Measurements from ENCODE around the gene FOXO6.

Gene FOXO6

GRCh38 chr1:41353744-41354143 is 7.5 kb upstream of the FOXO6 start:
- no peak for DNase-seq (ENCODE audit: extremely low spot score)
- CTCF ChIA-PET = no interaction called here
- TF ChIP-seq ELF4 (IDR thresholded peaks at IDR 0.05) = no peak
- TF ChIP-seq FOXM1 (IDR thresholded peaks at IDR 0.05; ENCODE audit: borderline replicate concordance) = no peak
- TF ChIP-seq PKNOX1 (IDR thresholded peaks at IDR 0.05) = no peak
- TF ChIP-seq TARDBP (IDR thresholded peaks at IDR 0.05) = no peak
- TF ChIP-seq ZNF384 (IDR thresholded peaks at IDR 0.05) = no peak
- no peak for TF ChIP-seq ARNT (IDR thresholded peaks at IDR 0.05)
- TF ChIP-seq LEF1 (IDR thresholded peaks at IDR 0.05; ENCODE audit: borderline replicate concordance) = no peak
- no peak for TF ChIP-seq NFRKB (IDR thresholded peaks at IDR 0.05)
- no peak for TF ChIP-seq FOXA1 (IDR thresholded peaks at IDR 0.05)
- no peak for TF ChIP-seq L3MBTL2 (conservative IDR thresholded peaks at IDR 0.05)
- TF ChIP-seq SP1 (IDR thresholded peaks at IDR 0.05) = no peak
- no peak for TF ChIP-seq SUZ12 (IDR thresholded peaks at IDR 0.05)
- TF ChIP-seq CTBP1 (IDR thresholded peaks at IDR 0.05; ENCODE audit: borderline replicate concordance) = no peak
- no peak for TF ChIP-seq BHLHE40 (IDR thresholded peaks at IDR 0.05; ENCODE audit: borderline replicate concordance)
- POLR2A ChIA-PET = no interaction called here

- CTCF ChIA-PET = interaction anchor here (1.2 kb wide), 1 partner anchor 40 kb away, joined by 4 read pairs; no protein-coding TSS in a partner anchor
- POLR2A ChIA-PET = no interaction called here
Observed at GRCh38 chr1:41354956-41355355, 6.3 kb upstream of the FOXO6 start.

DNA sequence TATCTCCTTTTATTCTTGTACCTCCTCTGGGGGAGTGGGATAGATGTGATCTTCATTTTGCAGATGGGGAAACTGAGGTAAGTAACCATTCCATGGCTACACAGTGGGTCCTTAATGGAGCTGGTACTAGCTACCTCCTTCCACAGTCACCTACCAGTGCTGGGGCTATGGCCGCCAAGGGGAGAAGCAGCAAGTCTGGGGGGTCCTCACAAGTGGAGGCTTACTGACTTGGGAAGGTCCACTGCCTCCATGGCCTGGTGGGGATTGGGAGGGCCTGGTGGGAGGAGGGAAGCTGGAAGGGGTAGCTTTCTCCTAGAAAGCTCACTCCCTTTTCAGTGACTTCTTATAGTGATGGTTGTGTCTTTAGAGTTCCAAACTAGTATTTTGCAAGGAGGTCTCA is 5.9 kb upstream of the FOXO6 start:
- CTCF ChIA-PET = interaction anchor here (0.7 to 1.2 kb wide), 2 partner anchors 40 to 63 kb away, joined by 4 read pairs; no protein-coding TSS in a partner anchor
- no peak for TF ChIP-seq FOXA1 (IDR thresholded peaks at IDR 0.05)
- TF ChIP-seq ZNF384 (IDR thresholded peaks at IDR 0.05) = no peak
- no peak for TF ChIP-seq ARNT (IDR thresholded peaks at IDR 0.05)
- no peak for TF ChIP-seq LEF1 (IDR thresholded peaks at IDR 0.05; ENCODE audit: borderline replicate concordance)
- TF ChIP-seq BHLHE40 (IDR thresholded peaks at IDR 0.05; ENCODE audit: borderline replicate concordance) = no peak
- no peak for TF ChIP-seq NFRKB (IDR thresholded peaks at IDR 0.05)
- no peak for TF ChIP-seq TARDBP (IDR thresholded peaks at IDR 0.05)
- no peak for TF ChIP-seq CTBP1 (IDR thresholded peaks at IDR 0.05; ENCODE audit: borderline replicate concordance)
- no peak for TF ChIP-seq L3MBTL2 (conservative IDR thresholded peaks at IDR 0.05)
- TF ChIP-seq ELF4 (IDR thresholded peaks at IDR 0.05) = no peak
- no peak for TF ChIP-seq FOXK2 (IDR thresholded peaks at IDR 0.05)
- no peak for TF ChIP-seq SUZ12 (IDR thresholded peaks at IDR 0.05)
- no peak for TF ChIP-seq FOXM1 (IDR thresholded peaks at IDR 0.05; ENCODE audit: borderline replicate concordance)
- no peak for TF ChIP-seq PKNOX1 (IDR thresholded peaks at IDR 0.05)
- TF ChIP-seq HDGF (IDR thresholded peaks at IDR 0.05; ENCODE audit: borderline replicate concordance) = no peak
- TF ChIP-seq SP1 (IDR thresholded peaks at IDR 0.05) = no peak
- POLR2A ChIA-PET = no interaction called here
- no peak for DNase-seq (ENCODE audit: extremely low spot score)

More at GRCh38 chr1:41354956-41355355, 6.3 kb upstream of the FOXO6 start:
- no peak for TF ChIP-seq CTBP1 (IDR thresholded peaks at IDR 0.05; ENCODE audit: borderline replicate concordance)
- DNase-seq (ENCODE audit: extremely low spot score) = no peak

DNA sequence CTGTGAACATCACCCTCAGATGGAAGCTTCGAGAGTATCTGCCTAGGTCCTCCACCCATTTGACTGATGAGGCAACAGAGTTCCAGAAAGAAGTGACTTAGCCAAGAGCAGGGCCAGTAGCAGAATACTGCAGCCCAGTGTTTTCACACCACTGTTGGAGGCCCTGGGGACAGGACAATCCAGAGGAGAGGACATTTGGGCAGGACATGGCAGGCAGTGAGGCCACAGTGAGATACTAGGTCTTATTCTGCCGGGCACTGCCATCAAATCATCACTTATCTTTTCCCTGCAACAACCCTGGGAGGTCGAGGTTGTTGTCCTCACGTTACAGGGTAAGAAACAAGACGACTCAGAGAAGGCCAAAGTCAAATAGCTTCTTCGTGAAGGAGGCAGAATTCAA is 5.5 kb upstream of the FOXO6 start:
- DNase-seq (ENCODE audit: extremely low spot score) = no peak
- TF ChIP-seq FOXK2 (IDR thresholded peaks at IDR 0.05) (no peak), BHLHE40 (IDR thresholded peaks at IDR 0.05; ENCODE audit: borderline replicate concordance) (no peak), NFRKB (IDR thresholded peaks at IDR 0.05) (no peak), LEF1 (IDR thresholded peaks at IDR 0.05; ENCODE audit: borderline replicate concordance) (no peak), HDGF (IDR thresholded peaks at IDR 0.05; ENCODE audit: borderline replicate concordance) (no peak), ZNF384 (IDR thresholded peaks at IDR 0.05) (no peak), PKNOX1 (IDR thresholded peaks at IDR 0.05) (no peak), ELF4 (IDR thresholded peaks at IDR 0.05) (no peak), FOXM1 (IDR thresholded peaks at IDR 0.05; ENCODE audit: borderline replicate concordance) (no peak), TARDBP (IDR thresholded peaks at IDR 0.05) (no peak), L3MBTL2 (conservative IDR thresholded peaks at IDR 0.05) (no peak), SP1 (IDR thresholded peaks at IDR 0.05) (no peak), FOXA1 (IDR thresholded peaks at IDR 0.05) (no peak), SUZ12 (IDR thresholded peaks at IDR 0.05) (no peak)
- ChIA-PET POLR2A (no interaction called here), CTCF (interaction anchor here (0.7 to 1.2 kb wide), 2 partner anchors 41 to 62 kb away, joined by 4 read pairs; no protein-coding TSS in a partner anchor)

- no peak for DNase-seq (ENCODE audit: extremely low spot score)
- CTCF ChIA-PET = no interaction called here
- POLR2A ChIA-PET = no interaction called here
- TF ChIP-seq HDGF (IDR thresholded peaks at IDR 0.05; ENCODE audit: borderline replicate concordance) (no peak), FOXK2 (IDR thresholded peaks at IDR 0.05) (no peak), ZNF384 (IDR thresholded peaks at IDR 0.05) (no peak), SP1 (IDR thresholded peaks at IDR 0.05) (no peak), NFRKB (IDR thresholded peaks at IDR 0.05) (no peak), BHLHE40 (IDR thresholded peaks at IDR 0.05; ENCODE audit: borderline replicate concordance) (no peak), LEF1 (IDR thresholded peaks at IDR 0.05; ENCODE audit: borderline replicate concordance) (no peak), L3MBTL2 (conservative IDR thresholded peaks at IDR 0.05) (no peak), CTBP1 (IDR thresholded peaks at IDR 0.05; ENCODE audit: borderline replicate concordance) (no peak), ARNT (IDR thresholded peaks at IDR 0.05) (no peak), ELF4 (IDR thresholded peaks at IDR 0.05) (no peak), SUZ12 (IDR thresholded peaks at IDR 0.05) (no peak), TARDBP (IDR thresholded peaks at IDR 0.05) (no peak), FOXA1 (IDR thresholded peaks at IDR 0.05) (no peak), PKNOX1 (IDR thresholded peaks at IDR 0.05) (no peak), FOXM1 (IDR thresholded peaks at IDR 0.05; ENCODE audit: borderline replicate concordance) (no peak)
Observed at GRCh38 chr1:41356752-41357151, 4.5 kb upstream of the FOXO6 start.

Data from HEK293T (cell line).